ENCODE results near the gene PKIG. TPM values are rescaled to one million over a fixed set of nuclear protein-coding genes. Genes with fewer than 3 reads are reported as not detected.
A peak's percentile ranks its signal among the peaks of the same experiment; 100 is the strongest.

PKIG gene
- total and polyA plus RNA-seq, 2 donors (not counting 3 experiments of a cell fraction or from before 2014, with no cell fraction given): 135 to 167 TPM

- dilution Hi-C loops (cut with MboI; ENCODE audit: extremely low pct_ligation_motif_present, low sequenced_read_pairs) (no loop called here), intact Hi-C loops (cut with micrococcal nuclease) (loop anchor here (2.0 kb wide), 1 partner anchor 63 kb away; no protein-coding TSS in a partner anchor)
- no peaks in the 10 kb centered on the region for H3K27me3 ChIP-seq (ENCODE audit: control insufficient read depth in 2 of 2, insufficient read depth in 2 of 2, low read length in 2 of 2)
- H3K79me2 ChIP-seq (ENCODE audit: control insufficient read depth, insufficient read depth, low read length): no peaks in the 10 kb centered on the region
- no peak for FAIRE-seq
- CTCF ChIA-PET: interaction anchor here (0.7 kb wide), 1 partner anchor 13 kb away, joined by 3 read pairs; no protein-coding TSS in a partner anchor
- H3K9ac ChIP-seq (replicated peaks; ENCODE audit: extremely low read depth, insufficient read depth, low read length): no peak overlapping the region
- no peaks in the 10 kb centered on the region for H3K9me1 ChIP-seq (replicated peaks; ENCODE audit: control insufficient read depth, extremely low read depth, insufficient read depth, low read length)
- no peak for DNase-seq (ENCODE audit: low read depth, low spot score)
- H2AFZ ChIP-seq (ENCODE audit: low read depth, low read length): no peak overlapping the region
- POLR2A ChIA-PET: no interaction called here
- H3K9me3 ChIP-seq (replicated peaks; ENCODE audit: control insufficient read depth, insufficient read depth, low read length): no peaks in the 10 kb centered on the region
- H3K36me3 ChIP-seq (ENCODE audit: control insufficient read depth in 2 of 2, extremely low read depth in 1 of 2, insufficient read depth in 2 of 2, low read length in 2 of 2): peaks cover 4 to 39% of the 10 kb centered on the region in 2 experiments
- no peaks in the 10 kb centered on the region for H4K20me1 ChIP-seq (replicated peaks; ENCODE audit: control insufficient read depth, extremely low read depth, insufficient read depth, low read length)
- no peak overlapping the region for H3K4me3 ChIP-seq (replicated peaks in 1 of 3; ENCODE audit: insufficient read depth in 1 of 3, low read depth in 1 of 3, low read length in 3 of 3)
- no TSS peak for BruUV-seq (replicated peaks)
- no peak overlapping the region for H3K4me2 ChIP-seq (ENCODE audit: insufficient read depth, low read length)
- H3K27ac ChIP-seq (ENCODE audit: insufficient read depth, low read depth, low read length): no peak overlapping the region
- TF ChIP-seq POLR2A (IDR thresholded peaks at IDR 0.05; ENCODE audit: low read depth, low read length) (no peak), JUN (IDR thresholded peaks at IDR 0.05; ENCODE audit: borderline replicate concordance, insufficient read depth, insufficient read length, low read depth) (no peak), FOS (IDR thresholded peaks at IDR 0.05; ENCODE audit: borderline replicate concordance, insufficient read depth, low read length) (no peak), POLR2AphosphoS5 (IDR thresholded peaks at IDR 0.05; ENCODE audit: insufficient read depth, low read depth, low read length) (peak; percentile 12), MAX (IDR thresholded peaks at IDR 0.05; ENCODE audit: insufficient read depth, insufficient read length) (no peak), EZH2 (IDR thresholded peaks at IDR 0.05; ENCODE audit: borderline replicate concordance, low read depth, low read length, severe bottlenecking) (no peak), CTCF (IDR thresholded peaks at IDR 0.05; ENCODE audit: extremely low read depth in 1 of 2, insufficient read depth in 1 of 2, low read depth in 1 of 2, low read length in 2 of 2) (no peak)
- H3K4me1 ChIP-seq (ENCODE audit: control insufficient read depth, extremely low read depth, insufficient read depth, low read length): no peaks in the 10 kb centered on the region
These were observed 37.7 kb downstream of the PKIG start for GRCh38 chr20:44620030-44620429.
